GM18508 (cell line): ENCODE measurements around the gene TRAPPC6A.

Source experiments
- ATAC-seq: cut with Tn5 transposase; IDR thresholded peaks from one replicate; pipeline ENCODE4 v1.9.1; 2021; ENCODE audit warnings: moderate number of reproducible peaks; ENCODE audit not compliant: insufficient read depth, unreplicated experiment

Gene TRAPPC6A

DNA sequence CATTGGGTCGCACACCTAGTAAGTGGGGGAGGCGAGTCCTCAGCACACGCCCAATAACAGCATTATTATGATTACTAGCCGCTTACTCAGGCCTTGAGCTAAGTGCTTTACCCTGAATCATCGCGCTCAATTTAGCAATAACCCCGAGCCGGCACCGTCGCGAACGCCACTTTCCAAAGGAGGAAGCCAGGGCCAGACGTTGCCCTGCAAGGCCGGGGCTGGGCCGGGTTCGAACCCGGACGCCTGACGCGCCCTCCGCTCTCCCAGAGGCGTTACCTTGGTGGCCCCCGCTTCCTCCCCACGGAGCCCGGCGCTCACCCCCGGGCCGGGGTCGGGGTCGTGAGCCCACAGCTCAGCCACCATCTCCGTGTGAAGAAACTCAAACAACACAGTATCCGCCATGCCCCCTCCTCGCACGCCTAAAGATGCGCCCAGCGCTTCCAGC, at the start of gene TRAPPC6A:
Gene TRAPPC6A, minus strand, starts transcription at position 421 of the 445 bp plus-strand sequence. Its CDS starts 19 bp downstream, at position 402.
- no peak for ATAC-seq

DNA sequence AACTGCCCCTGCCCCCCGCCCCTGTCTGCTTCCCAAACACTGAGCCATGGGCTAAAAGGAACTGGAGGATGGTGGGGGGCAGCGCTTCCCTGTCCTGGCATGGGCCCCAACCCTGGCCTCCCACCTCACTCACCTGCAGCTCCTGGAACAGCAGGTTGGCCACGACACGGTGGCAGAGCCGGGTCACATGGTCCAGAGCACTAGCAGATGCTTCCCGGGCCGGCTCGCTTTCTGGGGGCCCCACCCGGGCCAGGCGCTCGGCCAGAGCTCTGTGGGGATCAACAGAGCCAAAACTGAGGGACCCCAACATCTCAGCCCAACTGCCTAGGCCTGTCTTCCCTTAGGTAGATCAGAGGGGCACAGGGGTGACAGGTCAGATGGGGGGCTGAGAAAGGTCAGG, 46.6 kb upstream of the TRAPPC6A start:
- ATAC-seq, result no peak

DNA sequence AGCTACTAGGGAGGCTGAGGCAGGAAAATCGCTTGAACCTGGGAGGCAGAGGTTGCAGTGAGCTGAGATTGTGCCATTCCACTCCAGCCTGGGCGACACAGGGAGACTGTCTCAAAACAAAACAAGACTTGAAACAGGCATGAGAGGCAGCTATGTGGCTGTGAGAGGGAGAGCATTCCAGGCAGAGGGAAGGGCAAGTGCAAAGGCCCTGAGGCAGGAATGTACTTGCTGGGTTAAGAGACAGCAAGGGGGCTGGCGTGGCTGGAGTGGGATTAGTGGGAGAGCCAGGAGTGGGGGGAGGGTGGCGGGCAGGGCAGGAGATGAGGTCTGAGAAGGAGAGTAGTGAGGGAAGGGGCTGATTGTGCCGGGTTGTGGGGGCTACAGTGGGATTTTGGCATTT, 45.8 kb upstream of the TRAPPC6A start:
- no peak for ATAC-seq

GRCh38 chr19:45222724-45223123, 44.7 kb upstream of the TRAPPC6A start:
- no peak for ATAC-seq

DNA sequence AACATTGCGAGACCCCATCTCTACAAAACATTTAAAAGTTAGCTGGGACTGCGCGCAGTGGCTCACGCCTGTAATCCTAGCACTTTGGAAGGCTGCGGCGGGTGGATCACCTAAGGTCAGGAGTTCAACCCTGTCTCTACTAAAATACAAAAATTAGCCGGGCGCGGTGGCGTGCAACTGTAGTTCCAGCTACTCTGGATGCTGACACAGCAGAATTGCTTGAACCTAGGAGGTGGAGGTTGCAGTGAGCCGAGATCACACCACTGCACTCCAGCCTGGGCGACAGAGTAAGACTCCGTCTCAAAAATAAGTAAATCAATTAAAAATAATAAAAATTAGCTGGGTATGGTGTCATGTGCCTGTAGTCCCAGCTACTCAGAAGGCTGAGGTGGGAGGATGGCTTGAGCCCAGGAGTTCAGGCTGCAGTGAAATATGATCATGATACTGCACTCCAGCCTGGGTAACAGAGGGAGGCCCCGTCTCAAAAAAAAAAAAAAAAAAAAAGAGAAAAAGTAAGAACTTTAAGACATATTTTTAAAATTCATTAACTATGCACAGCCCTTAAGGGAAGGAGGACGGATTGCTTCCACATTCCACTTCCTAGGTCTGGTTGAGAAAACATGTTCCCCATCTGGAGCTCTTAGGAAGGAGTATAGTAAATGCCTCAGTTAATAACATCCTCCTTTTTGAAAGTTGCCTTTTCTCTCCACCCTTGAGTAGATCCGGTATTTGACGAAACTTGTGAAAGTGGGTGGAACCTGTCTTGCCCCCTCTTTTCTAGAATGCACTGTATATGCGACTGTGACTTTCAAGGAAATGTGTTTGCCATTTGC, 41.1 kb upstream of the TRAPPC6A start:
- no peak for ATAC-seq

GRCh38 chr19:45218426-45218825, 40.4 kb upstream of the TRAPPC6A start:
- no peak for ATAC-seq

DNA sequence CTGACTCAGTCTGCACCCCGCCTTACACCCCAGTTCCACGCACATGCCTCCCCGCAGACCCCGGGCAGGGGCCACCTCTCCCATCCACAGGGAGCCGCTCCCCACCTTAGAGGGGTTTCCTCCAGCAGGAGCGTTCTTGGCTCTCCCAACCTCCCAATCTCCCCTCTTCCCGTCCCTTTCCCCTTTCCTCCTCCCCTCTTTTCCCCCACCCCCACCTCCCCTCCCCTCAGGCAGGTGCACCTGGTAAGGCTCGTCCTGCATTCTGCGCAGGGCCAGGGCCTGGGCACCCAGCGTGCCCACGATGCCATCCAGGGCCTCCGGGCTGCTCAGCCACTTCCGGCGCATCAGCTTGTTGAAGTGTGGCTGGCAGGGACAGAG, 39.9 kb upstream of the TRAPPC6A start:
- ATAC-seq, result no peak

DNA sequence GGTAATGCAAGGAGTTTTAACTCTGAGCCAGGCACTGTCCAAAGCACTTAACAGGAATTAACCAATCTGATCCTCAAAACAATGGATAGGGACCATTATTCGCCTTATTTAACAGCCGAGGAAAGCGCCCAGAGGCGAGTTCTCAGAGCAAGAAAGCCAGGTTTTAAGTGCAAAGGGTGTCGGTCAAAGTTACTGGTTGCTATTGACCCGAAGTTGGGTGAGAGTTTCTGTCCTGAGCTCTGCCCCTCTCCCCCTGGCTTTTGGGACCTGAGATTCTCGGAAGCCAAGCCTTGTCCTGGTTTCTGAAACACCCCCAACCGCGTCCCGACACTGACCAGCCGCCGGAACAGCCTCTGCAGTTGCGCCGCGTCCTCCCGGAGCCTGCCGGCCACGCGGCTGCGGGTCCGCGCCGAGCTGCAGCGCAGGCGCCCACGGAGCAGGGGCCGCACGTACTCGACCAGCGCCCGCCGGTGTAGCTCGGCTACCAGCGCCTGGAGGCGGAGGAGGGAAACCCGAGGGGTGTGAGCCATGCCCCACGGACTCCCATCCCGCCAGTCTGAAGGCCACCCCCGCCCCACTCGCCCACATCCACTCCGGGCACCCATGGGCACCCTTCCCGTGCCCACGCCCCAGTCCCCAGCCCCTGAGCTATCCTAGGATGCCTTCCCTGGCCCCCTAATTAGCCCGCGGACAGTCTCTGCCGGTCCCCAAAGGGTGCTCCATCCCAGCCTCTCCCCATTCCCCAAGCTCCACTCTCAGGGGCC, 39.3 kb upstream of the TRAPPC6A start:
- ATAC-seq, result no peak

GRCh38 chr19:45216667-45217066, 38.6 kb upstream of the TRAPPC6A start:
- no peak for ATAC-seq

DNA sequence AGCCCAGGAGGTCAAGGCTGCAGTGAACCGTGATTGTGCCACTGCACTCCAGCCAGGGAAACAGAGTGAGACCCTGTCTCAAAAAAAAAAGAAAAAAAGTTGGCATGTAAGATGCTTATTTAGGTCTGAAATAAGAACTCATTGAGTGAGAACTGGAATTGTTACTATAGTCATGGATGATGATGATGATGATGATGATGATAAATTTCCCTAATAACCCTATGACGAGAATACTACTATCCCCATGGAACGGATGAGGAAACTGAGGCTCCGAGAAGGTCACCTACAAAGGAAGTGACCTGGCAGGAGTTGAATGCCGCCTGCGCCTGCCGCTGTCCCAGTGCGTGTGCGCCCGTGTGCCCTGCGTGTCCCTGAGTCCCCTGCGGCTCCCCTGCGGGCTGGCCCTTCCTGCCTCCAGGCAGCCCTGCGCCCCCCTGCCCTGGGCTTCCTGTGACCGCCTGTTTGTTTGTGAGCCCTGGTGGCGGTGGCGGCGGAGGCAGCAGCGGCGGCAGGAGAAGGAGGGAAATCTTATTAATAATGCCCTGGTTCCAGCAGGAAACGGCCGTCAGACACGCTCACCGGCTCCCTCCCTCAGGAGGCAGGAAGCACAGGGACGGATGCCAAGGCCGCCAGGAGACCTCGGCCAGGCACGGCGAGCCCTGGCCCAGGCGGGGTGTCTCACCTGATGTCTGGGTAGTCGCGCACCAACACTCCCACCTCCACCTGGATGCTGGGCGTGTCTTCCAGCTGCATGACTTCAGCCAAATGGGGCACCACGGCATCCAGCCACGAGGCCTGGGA, 37.6 kb upstream of the TRAPPC6A start:
- ATAC-seq, result no peak

DNA sequence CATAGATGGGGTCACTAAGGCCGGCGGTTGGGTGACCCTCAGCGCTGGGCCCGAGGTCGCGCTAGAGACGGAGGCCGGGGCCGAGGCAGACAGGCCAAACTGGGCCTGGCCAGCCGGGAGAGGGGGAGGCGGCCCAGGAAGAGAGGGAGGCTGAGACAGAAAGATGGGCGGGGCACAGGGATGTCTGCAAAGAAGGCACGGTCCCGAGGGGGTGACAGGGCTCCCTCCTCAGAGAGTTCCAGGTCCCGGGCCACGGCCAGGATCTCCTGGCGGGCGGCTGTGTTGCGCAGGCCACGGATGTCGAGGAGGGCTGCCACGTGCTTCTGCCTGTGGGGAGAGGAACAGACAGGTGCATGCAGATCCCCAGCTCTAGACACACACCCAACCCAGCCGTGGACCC, 35.0 kb upstream of the TRAPPC6A start:
- no peak for ATAC-seq

- ATAC-seq, result no peak
These were observed 33.8 kb upstream of the TRAPPC6A start for GRCh38 chr19:45211751-45212381.

DNA sequence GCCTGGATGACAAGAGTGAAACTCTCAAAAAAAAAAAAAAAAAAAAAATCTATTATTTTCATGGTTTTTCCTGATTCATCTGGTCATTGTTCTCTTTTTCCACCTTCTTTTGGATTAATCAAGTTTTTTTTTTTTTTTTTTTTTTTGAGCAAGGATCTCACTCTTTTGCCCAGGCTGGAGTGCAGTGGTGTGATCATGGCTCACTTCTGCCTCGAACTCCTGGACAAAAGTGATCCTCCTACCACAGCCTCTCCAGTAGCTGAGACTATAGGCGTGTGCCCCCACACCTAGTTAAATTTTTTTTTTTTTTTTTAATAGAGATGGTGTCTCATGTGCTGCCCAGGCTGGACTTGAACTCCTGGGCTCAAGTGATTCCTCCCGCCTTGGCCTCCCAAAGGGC, 28.3 kb upstream of the TRAPPC6A start:
- no peak for ATAC-seq

DNA sequence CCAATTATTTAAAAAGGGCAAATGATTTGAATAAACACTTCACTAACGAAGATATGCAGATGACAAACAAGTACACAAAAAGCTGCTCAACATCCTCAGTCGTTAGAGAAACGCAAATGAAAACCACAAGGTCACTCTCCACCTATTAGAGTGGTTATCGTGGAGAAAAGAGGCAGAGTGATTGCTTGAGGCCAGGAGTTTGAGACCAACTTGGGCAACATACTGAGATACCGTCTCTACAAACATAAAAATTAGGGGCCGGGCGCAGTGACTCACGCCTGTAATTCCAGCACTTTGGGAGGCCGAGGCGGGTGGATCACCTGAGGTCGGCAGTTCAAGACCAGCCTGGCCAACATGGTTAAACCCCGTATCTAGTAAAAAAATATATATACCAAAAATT, 27.8 kb upstream of the TRAPPC6A start:
- no peak for ATAC-seq

DNA sequence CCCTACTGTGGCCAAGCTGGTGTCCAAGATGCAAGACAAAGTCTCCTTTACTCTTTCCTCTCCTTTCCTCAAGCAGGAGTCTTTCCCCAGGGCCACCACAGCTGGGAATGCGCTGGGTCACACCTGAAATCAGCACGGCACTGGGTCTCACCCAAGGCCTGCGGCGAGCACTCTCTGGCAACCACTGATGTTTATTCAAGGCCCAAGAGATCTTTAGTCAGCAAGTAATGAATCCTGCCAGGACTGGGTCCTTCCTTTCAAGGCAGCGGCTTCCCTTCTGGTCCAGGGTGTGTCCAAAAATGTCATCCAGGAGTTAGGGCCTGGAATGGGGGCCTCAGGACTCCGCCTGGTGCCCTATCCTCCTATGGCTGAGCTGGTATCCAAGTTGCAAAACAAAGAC, 24.6 kb upstream of the TRAPPC6A start:
- ATAC-seq, result no peak

DNA sequence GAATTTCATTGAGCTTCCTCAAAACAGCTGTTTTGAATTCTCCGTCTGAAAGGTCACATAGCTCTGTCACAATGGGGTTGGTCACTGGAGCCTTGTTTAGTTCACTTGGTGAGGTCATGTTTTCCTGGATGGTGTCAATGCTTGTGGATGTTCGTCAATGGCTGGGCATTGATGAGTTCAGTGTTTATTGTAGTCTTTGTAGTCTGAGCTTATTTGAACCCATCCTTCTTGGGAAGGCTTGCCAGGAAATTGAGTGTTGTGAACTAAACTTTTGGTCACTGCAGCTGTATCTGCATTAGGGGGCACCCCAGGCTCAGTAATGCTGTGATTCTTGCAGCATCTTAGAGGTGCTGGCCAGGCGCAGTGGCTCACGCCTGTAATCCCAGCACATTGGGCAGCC, 22.5 kb upstream of the TRAPPC6A start:
- ATAC-seq, result no peak

DNA sequence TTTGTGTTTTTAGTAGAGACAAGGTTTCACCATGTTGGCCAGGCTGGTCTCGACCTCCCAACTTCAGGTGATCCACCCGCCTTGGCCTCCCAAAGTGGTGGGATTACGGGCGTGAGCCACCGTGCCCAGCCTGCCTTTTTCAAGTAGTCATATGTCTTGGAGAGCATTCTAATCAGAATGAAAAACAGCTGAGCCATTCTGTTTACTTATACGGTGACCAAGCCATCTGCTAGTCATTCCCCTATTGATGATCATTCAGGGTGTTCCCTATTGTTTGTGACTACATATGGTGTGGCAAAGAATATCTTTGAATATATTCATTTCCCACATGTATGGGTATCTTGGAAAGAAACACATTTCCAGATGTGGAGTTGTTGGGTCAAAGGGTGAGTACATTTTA, 17.7 kb upstream of the TRAPPC6A start:
- no peak for ATAC-seq

DNA sequence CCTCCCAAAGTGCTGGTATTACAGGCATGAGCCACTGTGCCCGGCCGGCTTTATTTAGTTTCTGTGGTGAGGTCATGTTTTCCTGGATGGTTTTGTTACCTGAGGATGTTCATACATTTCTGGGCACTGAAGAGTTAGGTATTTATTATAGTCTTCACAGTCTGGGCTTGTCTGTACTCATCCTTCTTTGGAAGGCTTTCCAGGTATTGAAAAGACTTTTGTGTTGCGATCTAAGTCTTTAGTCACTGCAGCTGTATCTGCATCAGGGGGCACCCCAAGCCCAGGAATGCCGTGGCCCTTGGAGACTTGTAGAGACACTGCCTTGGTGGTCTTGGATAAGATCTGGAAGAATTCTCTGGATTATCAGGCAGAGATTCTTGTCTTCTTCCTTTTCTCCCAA, 13.3 kb upstream of the TRAPPC6A start:
- ATAC-seq, result no peak

- no peak for ATAC-seq
These were observed 11.9 kb upstream of the TRAPPC6A start for GRCh38 chr19:45189971-45190370.

DNA sequence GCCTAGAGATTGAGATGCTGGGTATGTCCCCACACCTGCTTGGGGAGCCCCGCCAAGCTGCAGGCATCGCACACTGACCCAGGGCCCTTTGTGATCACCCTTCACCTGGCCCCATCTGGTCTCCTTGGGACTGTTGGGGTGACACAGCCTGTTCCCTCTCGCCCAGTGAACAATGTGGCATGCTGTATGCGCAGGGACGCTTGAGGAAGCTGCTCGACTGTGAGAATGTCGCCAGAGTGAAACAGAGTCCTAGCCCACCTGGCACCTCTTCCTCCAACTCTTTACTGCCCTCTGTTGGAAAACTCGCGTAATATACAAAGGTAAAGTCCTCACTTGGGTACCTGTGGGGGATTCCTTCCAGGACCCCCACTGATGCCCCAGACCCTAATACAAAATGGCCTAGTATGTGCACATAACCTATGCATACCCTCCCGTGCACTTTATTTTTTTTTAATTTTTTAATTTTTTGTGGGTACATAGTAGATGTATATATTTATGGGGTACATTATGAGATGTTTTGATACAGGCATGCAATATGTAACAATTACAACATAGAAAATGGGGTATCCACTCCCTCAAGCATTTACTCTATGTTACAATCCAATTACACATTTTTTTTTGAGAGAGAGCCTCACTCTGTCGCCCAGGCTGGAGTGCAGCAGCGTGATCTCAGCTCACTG, 9.5 kb upstream of the TRAPPC6A start:
- no peak for ATAC-seq
